ENCODE results near the gene PAK4.

The PAK4 gene

GRCh38 chr19:39167461-39168257, 42.1 kb downstream of the PAK4 start:
- DNase-seq, result no peak

GRCh38 chr19:39168258-39169142, 42.9 kb downstream of the PAK4 start:
- DNase-seq, result no peak

DNA sequence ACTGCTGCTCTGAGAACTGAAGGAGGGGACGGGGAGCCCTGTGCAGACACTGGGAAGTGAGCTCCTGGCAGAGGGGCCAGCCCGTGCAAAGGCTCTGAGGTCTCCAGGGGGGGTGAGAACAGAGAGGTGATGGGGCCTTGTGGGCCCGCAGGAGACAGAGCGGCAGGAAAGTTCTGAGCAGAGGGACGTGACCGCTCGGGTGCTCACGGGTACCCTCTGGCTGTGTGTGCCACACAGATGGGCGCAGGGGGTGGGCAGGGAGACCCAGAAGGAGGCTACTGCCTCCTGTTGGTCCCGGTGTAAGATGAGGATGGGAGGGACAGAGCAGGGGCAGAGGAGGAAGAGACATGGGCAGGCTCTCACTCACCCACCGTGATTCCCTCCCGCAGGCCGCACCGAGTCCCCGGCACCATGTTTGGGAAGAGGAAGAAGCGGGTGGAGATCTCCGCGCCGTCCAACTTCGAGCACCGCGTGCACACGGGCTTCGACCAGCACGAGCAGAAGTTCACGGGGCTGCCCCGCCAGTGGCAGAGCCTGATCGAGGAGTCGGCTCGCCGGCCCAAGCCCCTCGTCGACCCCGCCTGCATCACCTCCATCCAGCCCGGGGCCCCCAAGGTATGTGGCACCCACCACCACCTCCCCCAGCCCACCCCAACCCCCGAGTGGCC, 43.7 kb downstream of the PAK4 start:
- DNase-seq, result no peak

DNA sequence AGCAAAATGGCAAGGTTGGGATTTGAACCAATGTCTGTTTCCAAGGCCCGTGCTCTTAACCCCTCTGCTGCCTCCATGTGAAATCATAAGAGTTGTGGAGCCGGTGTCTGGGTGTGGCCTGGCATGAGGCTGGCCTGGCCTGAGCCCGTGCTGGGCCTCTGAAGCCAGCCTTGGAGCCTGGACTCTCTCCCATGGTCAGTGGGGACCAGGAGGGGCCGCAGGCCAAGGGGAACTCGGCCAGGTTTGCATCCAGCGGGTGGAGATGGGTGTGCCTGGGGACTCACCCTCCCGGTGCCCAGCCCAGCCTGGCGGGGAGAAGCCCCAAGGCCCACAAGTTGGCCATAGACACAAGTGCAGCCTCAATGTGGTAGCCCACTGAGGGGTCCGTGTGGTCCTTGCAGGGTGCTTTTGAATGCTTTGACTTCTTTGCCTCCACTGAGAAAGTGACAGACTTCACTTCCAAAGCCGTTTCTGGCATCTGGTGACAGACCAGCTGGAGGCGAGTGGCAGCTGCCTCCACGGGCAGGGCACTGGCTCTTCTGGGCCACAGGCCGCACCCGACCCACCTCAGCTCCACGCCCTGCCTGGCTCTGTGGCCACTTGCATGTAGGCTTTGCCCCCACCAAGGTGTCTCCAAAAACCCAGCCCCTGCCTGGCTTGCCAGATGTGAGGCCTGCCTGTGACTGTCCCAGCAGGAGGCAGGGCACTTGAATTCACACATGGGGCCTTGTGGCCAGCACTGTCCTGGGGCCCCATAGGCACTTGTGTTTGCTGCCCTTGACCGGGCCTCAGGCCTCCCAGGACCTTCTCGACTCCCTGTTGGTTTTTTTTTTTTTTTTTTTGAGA, 45.0 kb downstream of the PAK4 start:
- DNase-seq, result no peak

- DNase-seq, result no peak
These were observed 46.2 kb downstream of the PAK4 start for GRCh38 chr19:39171479-39172465.

DNA sequence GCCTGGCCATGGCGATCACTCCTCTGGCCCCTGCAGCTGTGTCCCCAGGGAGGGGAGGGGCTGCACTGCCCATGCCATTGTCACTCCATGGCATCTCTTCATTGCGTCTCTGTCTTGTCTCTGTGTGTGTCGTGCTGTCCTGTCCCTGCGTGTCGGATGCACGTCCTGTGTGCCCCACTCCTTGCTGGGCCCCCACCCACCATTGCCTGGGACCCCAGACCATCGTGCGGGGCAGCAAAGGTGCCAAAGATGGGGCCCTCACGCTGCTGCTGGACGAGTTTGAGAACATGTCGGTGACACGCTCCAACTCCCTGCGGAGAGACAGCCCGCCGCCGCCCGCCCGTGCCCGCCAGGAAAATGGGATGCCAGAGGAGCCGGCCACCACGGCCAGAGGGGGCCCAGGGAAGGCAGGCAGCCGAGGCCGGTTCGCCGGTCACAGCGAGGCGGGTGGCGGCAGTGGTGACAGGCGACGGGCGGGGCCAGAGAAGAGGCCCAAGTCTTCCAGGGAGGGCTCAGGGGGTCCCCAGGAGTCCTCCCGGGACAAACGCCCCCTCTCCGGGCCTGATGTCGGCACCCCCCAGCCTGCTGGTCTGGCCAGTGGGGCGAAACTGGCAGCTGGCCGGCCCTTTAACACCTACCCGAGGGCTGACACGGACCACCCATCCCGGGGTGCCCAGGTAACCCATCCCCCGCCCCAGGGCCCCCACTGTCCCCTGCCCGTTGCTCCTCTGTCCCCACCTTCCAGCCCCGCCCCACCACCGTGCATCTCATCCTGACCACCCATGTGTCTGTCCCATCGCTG, 47.3 kb downstream of the PAK4 start:
- no peak for DNase-seq

DNA sequence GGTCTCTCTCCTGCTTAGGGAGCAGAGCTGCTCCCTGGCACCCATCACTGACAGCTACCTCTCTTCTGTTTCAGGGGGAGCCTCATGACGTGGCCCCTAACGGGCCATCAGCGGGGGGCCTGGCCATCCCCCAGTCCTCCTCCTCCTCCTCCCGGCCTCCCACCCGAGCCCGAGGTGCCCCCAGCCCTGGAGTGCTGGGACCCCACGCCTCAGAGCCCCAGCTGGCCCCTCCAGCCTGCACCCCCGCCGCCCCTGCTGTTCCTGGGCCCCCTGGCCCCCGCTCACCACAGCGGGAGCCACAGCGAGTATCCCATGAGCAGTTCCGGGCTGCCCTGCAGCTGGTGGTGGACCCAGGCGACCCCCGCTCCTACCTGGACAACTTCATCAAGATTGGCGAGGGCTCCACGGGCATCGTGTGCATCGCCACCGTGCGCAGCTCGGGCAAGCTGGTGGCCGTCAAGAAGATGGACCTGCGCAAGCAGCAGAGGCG, 48.0 kb downstream of the PAK4 start:
- no peak for DNase-seq

- no peak for DNase-seq
These were observed 48.6 kb downstream of the PAK4 start for GRCh38 chr19:39174142-39174541.

- no peak for DNase-seq
These were observed 49.3 kb downstream of the PAK4 start for GRCh38 chr19:39174558-39175544.

- DNase-seq, result no peak
These were observed 50.0 kb downstream of the PAK4 start for GRCh38 chr19:39175564-39175963.

GRCh38 chr19:39177110-39177699, 51.6 kb downstream of the PAK4 start:
- DNase-seq, result no peak

DNA sequence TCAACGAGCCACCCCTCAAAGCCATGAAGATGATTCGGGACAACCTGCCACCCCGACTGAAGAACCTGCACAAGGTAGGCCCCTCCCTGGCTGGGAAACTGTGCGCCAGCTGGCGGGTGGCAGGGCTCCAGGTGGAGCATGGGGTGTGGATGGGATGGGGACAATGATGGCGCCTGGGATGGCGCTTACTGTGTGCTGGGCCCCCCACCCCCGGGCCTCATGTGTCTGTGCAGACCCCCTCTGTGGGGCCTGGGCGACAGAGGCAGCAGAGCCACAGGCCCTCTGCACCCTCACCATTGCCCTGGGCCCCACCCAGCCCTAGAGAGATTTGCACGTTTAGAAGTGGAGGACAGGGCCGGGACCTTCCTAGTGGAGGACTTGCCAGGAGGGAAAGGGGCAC, 52.1 kb downstream of the PAK4 start:
- no peak for DNase-seq

GRCh38 chr19:39178296-39179006, 52.9 kb downstream of the PAK4 start:
- DNase-seq, result no peak

DNA sequence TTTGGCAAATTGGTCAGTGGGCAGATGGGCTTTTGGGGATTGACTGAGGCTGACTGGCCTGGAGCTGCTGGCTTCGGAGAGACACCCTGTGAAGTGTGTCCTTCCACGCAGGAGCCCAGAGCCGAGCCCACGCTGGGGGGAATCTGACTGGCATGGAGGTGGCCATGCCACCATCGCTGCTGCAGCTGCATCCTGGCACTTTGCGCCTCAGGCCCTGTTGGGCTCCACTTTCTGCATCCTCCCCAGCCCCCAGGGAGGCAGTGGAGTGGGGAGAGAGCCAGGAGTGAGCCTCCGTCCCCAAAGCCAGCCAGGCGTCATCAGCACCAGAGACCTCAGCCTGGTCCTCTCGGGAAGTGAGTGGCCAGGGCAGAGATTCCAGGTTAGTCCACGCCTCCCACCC, 54.2 kb downstream of the PAK4 start:
- DNase-seq, result no peak

- DNase-seq, result no peak
These were observed 55.2 kb downstream of the PAK4 start for GRCh38 chr19:39180749-39181148.

- DNase-seq, result no peak
These were observed 56.1 kb downstream of the PAK4 start for GRCh38 chr19:39181500-39182173.

DNA sequence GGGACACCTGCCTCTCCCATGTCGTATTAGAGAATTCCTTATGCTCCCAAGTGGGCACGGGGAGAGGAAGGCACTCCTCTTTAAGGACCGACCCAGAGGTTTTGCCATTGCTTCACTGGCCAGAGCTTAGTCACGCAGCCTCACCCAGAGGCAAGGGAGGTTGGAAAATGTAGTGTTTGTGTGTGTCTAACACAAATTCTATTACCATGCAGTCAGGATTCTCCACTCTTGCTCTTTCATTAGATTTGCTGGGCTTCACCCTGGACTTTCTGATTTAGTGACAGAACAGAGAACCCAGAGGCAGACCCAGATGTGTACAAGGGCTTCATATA, 56.6 kb downstream of the PAK4 start:
- DNase-seq, result no peak
